ENCODE data around the gene CIAO1.

CIAO1 gene

DNA sequence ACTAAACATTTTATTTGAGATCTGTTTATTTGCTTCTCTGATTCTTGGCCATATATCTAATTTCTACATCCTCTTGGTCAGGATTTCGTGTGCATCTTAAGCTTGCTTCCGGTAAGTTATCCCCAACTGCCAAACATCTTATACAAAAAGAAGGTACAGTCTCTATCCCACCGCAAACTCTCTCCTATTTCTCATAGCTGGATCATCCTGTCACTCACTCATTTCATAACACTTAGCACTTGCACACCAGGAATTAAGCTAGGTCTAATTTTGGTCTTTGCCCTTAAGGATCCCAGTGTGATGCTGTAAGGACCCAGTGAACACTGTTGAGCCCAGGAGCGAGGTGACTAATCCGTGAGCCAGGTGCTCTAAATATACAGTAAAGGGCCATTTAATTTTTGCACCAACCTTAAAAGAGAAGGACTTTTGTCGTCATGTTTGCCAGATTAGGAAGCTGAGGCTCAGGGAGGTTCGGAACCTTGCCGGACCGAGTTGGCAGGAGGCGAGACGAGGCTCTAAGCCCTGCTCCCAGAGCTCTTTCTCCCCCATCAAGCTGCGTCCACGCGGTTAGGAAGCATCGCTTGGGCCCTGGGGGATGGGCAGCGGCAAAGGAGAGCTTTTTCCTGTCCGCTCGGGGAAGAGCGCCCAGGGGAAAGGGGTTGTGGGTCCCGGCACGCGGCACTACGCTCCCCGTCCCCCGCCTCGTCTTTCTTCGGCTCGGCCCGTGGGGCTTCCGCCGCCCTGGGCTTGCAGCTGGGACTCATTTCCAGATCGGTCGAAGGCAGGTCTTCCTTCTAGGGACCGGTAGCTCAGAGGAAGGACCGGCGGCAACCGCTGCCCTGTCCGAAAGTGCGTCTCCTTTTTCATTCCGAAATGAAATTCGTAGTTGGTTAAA is 55.0 kb downstream of the CIAO1 start:
- DNase-seq (ENCODE audit: insufficient read length, low spot score) (no peak), FAIRE-seq (no peak)
